Thyroid gland (tissue), 4 donors: ENCODE measurements around the gene EPN1.
"Not testable (repeated sequence)": the region's sequence is repeated elsewhere in the genome, so short reads cannot be mapped to it uniquely, and the experiment has no call there.

ENCODE experiments used
- POLR2A ChIP-seq, 2 donors: fragments of 450-650 bp; IDR thresholded peaks; one replicate each; pipeline ENCODE4 v1.6.1; 2017; ENCODE audit warnings: antibody characterized with exemption in 2 of 2, mild to moderate bottlenecking in 2 of 2, moderate library complexity in 1 of 2
- TF ChIP-seq, protein P1 (sequence below), 6 experiments: fragments of 200-600 bp in 3 of 6; fragments of 450-650 bp in 3 of 6; sonication (generic) in 3 of 6; IDR thresholded peaks; one replicate each; pipeline ENCODE4 v1.5.1; 2016 to 2019; ENCODE audit warnings: antibody characterized with exemption in 6 of 6, mild to moderate bottlenecking in 2 of 6, inconsistent platforms in 1 of 6, moderate library complexity in 1 of 6

DNA sequence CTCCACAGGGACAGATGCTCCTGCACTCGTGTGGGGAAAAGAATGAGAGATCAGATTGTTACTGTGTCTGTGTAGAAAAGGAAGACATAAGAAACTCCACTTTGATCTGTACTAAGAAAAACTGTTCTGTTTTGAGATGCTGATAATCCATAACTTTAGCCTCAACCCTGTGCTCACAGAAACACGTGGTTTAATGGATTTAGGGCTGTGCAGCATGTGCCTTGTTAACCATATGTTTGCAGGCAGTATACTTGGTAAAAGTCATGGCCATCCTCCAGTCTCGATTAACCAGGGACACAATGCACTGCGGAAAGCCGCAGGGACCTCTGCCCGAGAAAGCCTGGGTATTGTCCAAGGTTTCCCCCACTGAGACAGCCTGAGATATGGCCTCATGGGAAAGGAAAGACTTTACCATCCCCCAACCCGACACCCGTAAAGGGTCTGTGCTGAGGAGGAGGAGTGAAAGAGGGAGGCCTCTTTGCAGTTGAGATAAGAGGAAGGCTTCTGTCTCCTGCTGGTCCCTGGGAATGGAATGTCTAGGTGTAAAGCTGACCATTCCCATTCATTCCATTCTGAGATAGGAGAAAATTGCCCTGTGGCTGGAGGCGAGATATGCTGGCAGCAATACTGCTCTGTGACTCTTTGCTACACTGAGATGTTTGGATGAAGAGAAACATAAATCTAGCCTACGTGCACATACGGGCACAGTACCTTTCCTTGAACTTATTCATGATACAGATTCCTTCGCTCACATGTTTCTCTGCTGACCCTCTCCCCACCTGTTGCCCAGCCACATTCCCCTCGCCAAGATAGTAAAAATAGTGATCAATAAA lies 43.1 kb downstream of the EPN1 start:
- TF ChIP-seq, protein P1, sequence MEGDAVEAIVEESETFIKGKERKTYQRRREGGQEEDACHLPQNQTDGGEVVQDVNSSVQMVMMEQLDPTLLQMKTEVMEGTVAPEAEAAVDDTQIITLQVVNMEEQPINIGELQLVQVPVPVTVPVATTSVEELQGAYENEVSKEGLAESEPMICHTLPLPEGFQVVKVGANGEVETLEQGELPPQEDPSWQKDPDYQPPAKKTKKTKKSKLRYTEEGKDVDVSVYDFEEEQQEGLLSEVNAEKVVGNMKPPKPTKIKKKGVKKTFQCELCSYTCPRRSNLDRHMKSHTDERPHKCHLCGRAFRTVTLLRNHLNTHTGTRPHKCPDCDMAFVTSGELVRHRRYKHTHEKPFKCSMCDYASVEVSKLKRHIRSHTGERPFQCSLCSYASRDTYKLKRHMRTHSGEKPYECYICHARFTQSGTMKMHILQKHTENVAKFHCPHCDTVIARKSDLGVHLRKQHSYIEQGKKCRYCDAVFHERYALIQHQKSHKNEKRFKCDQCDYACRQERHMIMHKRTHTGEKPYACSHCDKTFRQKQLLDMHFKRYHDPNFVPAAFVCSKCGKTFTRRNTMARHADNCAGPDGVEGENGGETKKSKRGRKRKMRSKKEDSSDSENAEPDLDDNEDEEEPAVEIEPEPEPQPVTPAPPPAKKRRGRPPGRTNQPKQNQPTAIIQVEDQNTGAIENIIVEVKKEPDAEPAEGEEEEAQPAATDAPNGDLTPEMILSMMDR (IDR thresholded peaks at IDR 0.05), result not testable (repeated sequence)
- TF ChIP-seq POLR2A (IDR thresholded peaks at IDR 0.05), result not testable (repeated sequence)
